GM18508 (cell line): ENCODE measurements around the gene SPNS1.
"Not testable (repeated sequence)": the region's sequence is repeated elsewhere in the genome, so short reads cannot be mapped to it uniquely, and the experiment has no call there.

Experiments
- ATAC-seq: cut with Tn5 transposase; IDR thresholded peaks from one replicate; pipeline ENCODE4 v1.9.1; 2021; ENCODE audit warnings: moderate number of reproducible peaks; ENCODE audit not compliant: insufficient read depth, unreplicated experiment

SPNS1 gene

GRCh38 chr16:28986492-28986891 lies 11.9 kb downstream of the SPNS1 start:
- no peak for ATAC-seq

GRCh38 chr16:28987170-28987853 lies 12.7 kb downstream of the SPNS1 start:
- no peak for ATAC-seq

GRCh38 chr16:28989363-28989762 lies 14.8 kb downstream of the SPNS1 start:
- no peak for ATAC-seq

- no peak for ATAC-seq
These were observed 15.9 kb downstream of the SPNS1 start for GRCh38 chr16:28990375-28991040.

GRCh38 chr16:28991687-28992086 lies 17.1 kb downstream of the SPNS1 start:
- no peak for ATAC-seq

GRCh38 chr16:28992496-28992895 lies 17.9 kb downstream of the SPNS1 start:
- ATAC-seq, result no peak

GRCh38 chr16:28998837-28999236 lies 24.3 kb downstream of the SPNS1 start:
- no peak for ATAC-seq

- no peak for ATAC-seq
These were observed 25.0 kb downstream of the SPNS1 start for GRCh38 chr16:28999577-28999976.

GRCh38 chr16:29000019-29000418 lies 25.4 kb downstream of the SPNS1 start:
- ATAC-seq, result no peak

GRCh38 chr16:29004496-29005139 lies 30.0 kb downstream of the SPNS1 start:
- ATAC-seq, result not testable (repeated sequence)

GRCh38 chr16:29007730-29008593 lies 33.4 kb downstream of the SPNS1 start:
- no peak for ATAC-seq

- ATAC-seq, result no peak
These were observed 34.7 kb downstream of the SPNS1 start for GRCh38 chr16:29009050-29009837.

- ATAC-seq, result no peak
These were observed 35.2 kb downstream of the SPNS1 start for GRCh38 chr16:29009838-29010166.

GRCh38 chr16:29011112-29011511 lies 36.5 kb downstream of the SPNS1 start:
- ATAC-seq, result no peak

GRCh38 chr16:29011851-29012250 lies 37.3 kb downstream of the SPNS1 start:
- no peak for ATAC-seq

- ATAC-seq, result no peak
These were observed 38.5 kb downstream of the SPNS1 start for GRCh38 chr16:29012913-29013553.

GRCh38 chr16:29014561-29015069 lies 40.0 kb downstream of the SPNS1 start:
- no peak for ATAC-seq

GRCh38 chr16:29022196-29022595 lies 47.6 kb downstream of the SPNS1 start:
- no peak for ATAC-seq
